AG04449 (cell line): ENCODE data around the gene FHOD1.
A peak's percentile ranks its signal among the peaks of the same experiment; 100 is the strongest.

ENCODE experiments used
- CTCF ChIA-PET: fragments of 350-600 bp; formaldehyde crosslinking; extraction: SDS; loops from one replicate; lab custom pipeline; 2021; ENCODE audit warnings: antibody characterized with exemption; lab: Yijun Ruan, JAX
- POLR2A ChIA-PET: fragments of 400-600, 350-600 bp; formaldehyde crosslinking; extraction: SDS; loops from one replicate; lab custom pipeline; 2020; ENCODE audit warnings: antibody characterized with exemption, inconsistent platforms; lab: Yijun Ruan, JAX
- DNase-seq: peaks from one replicate; pipeline ENCODE4 v3.0.0-alpha.2; 2010; ENCODE audit warnings: low read depth, low spot score
- H3K4me3 ChIP-seq: 2 replicates; pipeline ENCODE4 v1.5.1; 2011; ENCODE audit warnings: low read depth, mild to moderate bottlenecking, control low read depth, low read length
- TF ChIP-seq, protein P1 (sequence below): IDR thresholded peaks from one replicate; pipeline ENCODE4 v1.5.1; 2011; ENCODE audit warnings: mild to moderate bottlenecking, moderate library complexity, low read length, control low read depth, inconsistent platforms; ENCODE audit not compliant: insufficient read depth; ENCODE audit errors: missing control alignments

The FHOD1 gene

DNA sequence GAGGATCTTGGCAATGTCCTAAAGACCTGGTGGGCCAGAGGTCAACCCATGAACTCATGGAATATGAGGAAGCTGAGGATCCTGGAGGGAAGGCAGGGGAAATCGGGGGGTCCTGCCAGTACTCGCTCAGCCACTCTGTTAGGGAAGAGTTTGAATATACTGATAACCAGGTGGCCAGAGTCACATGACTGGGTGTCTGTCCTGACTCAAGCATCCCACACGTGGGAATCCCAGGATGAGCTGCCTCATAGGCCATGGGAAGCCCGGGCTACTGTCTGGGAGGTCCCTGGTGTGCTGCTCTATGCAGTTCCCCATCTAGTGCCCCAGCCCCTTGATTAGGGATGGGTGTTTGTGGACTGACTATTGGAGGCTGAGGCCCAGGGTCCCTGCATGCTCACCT, 59.0 kb downstream of the FHOD1 start:
- POLR2A ChIA-PET, result no interaction called here
- TF ChIP-seq, protein P1, sequence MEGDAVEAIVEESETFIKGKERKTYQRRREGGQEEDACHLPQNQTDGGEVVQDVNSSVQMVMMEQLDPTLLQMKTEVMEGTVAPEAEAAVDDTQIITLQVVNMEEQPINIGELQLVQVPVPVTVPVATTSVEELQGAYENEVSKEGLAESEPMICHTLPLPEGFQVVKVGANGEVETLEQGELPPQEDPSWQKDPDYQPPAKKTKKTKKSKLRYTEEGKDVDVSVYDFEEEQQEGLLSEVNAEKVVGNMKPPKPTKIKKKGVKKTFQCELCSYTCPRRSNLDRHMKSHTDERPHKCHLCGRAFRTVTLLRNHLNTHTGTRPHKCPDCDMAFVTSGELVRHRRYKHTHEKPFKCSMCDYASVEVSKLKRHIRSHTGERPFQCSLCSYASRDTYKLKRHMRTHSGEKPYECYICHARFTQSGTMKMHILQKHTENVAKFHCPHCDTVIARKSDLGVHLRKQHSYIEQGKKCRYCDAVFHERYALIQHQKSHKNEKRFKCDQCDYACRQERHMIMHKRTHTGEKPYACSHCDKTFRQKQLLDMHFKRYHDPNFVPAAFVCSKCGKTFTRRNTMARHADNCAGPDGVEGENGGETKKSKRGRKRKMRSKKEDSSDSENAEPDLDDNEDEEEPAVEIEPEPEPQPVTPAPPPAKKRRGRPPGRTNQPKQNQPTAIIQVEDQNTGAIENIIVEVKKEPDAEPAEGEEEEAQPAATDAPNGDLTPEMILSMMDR, result no peak
- no peak for DNase-seq
- no peak overlapping the region for H3K4me3 ChIP-seq
- CTCF ChIA-PET, result interaction anchor here (1.2 to 10.2 kb wide), 10 partner anchors 10 to 237 kb away, joined by 3 to 128 read pairs (median 26); partner anchors contain the start of genes CES3, FBXL8, NOL3 and TRADD

DNA sequence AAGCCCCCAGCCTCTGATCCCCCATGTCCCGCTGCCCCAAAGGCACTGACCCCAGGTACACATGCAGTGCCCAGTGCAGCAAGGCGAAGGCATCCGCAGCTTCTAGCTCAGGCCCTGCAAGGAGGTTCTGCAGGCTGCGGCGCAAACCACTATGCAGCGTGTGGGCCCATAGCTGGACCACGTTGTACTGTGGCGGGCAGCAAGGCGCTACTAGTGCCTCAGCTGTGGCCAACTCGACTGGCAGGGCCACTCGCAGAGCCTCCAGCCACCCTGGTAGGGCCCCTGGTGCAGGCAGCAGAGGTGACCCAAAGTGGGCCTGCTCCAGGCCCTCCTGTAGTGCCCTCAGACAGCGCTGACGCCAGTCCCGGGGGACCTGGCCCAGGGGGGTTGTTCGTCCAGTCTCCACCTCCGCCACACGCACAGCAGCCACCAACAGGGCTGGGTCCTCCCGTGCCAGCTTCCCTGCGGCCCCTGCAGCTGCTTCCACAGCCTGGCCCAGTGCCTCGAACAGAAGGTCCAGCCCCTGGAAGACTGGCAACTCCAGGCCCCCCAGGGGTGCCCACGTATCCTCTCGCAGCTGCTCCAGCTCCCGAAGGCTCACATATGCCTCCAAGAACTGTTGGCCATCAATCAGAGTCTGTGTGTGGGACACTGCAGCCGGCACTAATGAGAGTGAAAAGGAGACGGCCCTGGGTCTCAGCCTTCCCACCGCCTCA, 59.9 kb downstream of the FHOD1 start:
- no peak overlapping the region for H3K4me3 ChIP-seq
- ChIA-PET CTCF (interaction anchor here (0.9 to 10.2 kb wide), 8 partner anchors 11 to 236 kb away, joined by 4 to 128 read pairs (median 44); partner anchors contain the start of genes CES3, ELMO3, FBXL8 and NOL3), POLR2A (no interaction called here)
- no peak for DNase-seq
- TF ChIP-seq, protein P1, result no peak

DNA sequence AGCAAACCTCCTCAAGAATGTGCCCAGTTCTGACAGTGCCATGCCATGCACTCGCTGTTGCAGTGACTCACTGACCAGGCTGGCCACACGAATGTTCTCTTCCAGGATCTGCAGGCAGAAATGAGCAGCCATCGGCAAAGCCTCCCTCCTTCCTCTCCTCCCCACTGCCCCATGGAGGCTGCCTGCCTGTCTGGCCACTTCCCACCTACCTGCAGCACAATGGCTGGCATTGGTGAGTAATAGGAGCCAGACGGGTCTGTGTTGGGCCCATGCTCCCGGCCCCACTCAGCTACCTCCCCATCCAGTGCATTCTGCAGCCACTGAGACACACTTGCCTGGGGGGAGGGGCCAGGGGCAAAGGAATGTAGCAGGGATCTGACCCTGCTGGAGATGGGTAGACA, 60.7 kb downstream of the FHOD1 start:
- TF ChIP-seq, protein P1, result no peak
- CTCF ChIA-PET, result interaction anchor here (0.8 to 10.2 kb wide), 10 partner anchors 14 to 240 kb away, joined by 3 to 128 read pairs (median 26); partner anchors contain the start of genes CES3, FBXL8, NOL3 and TRADD
- no peak overlapping the region for H3K4me3 ChIP-seq
- POLR2A ChIA-PET, result no interaction called here
- DNase-seq, result no peak

DNA sequence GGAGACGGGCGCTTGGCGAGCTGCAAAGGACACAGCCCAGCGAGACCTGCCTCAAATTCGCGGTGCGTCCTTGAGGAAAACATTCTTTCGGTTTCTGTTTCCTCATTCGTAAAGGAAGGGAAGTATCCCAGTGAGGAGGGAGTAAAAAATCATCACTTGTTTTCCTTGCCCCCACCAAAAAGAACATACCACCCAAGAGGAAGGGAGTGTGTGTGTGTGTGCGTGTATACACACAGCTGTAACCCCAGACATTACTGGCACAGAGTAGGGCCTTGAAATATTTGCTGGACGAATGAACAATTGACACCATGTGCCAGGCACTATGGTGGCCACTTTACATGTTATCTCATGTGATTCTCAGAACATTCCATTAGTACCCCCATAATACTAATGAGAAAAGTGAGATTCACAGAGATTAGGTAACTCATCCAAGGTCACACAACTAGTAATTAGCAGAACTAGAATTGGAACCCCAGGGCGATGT, 61.6 kb downstream of the FHOD1 start:
- ChIA-PET POLR2A (interaction anchor here (1.6 kb wide), 1 partner anchor 62 kb away, joined by 4 read pairs; the partner anchor contains the start of gene FHOD1), CTCF (interaction anchor here (0.9 to 10.2 kb wide), 41 partner anchors 9 to 290 kb away, joined by 3 to 128 read pairs (median 5); partner anchors contain the start of genes B3GNT9, CES3, CES4A and FBXL8)
- DNase-seq, result no peak
- no peak overlapping the region for H3K4me3 ChIP-seq
- TF ChIP-seq, protein P1, result no peak

DNA sequence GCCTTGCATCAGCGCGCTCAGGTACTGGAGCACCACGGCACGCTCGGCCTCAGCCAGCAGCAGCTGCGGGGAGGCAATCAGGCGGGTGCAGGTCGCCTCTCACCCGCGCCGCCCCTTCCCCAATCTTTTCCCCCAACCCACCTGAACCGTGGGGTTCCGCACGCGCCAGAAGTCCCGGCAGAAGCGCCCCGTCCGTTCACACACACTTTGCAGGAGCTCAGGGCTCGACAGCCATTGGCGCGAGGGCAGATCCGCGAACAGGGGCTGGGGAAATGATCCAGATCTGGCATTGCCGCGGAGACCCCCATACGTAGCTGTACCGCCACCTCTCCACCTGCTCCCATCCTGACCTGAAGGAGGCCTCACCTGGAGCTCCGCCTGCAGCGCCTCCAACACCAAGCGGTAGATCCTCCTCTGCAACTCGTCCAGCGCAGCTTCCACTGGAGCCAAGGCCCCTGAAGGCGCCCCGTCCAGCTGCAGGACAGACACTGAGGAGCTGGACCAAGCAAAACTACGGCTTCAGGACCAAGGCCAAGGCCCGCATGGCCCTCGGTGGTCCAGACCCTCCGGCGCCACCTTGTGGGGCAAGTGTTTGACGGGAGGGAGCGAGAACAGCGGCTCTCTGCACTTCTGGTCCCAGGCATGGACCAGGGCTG, 62.2 kb downstream of the FHOD1 start:
- H3K4me3 ChIP-seq, result no peak overlapping the region; the same call in 1 of the 2 replicates
- CTCF ChIA-PET, result interaction anchor here (0.9 to 10.2 kb wide), 42 partner anchors 9 to 290 kb away, joined by 3 to 128 read pairs (median 5); partner anchors contain the start of genes B3GNT9, CES3, CES4A and FBXL8
- POLR2A ChIA-PET, result interaction anchor here (1.6 kb wide), 1 partner anchor 62 kb away, joined by 4 read pairs; the partner anchor contains the start of gene FHOD1
- peak; percentile 44 for DNase-seq
- TF ChIP-seq, protein P1, result peak; percentile 99
